K562 (cell line): ENCODE results near the gene CGNL1. TPM values are rescaled to one million over a fixed set of nuclear protein-coding genes. Genes with fewer than 3 reads are reported as not detected.

ENCODE experiments used
- ATAC-seq: fragments of 200-7000 bp; cut with Tn5 transposase; 3 replicates; pipeline ENCODE4 v1.9.1; 2020; ENCODE audit warnings: moderate library complexity
- BruUV-seq: library from RNA; stranded (reverse); fragments of 400-500 nt; replicated peaks from 2 replicates; lab custom pipeline; 2021; lab: Mats Ljungman, UMichigan
- CTCF ChIA-PET: fragments of 300-600 bp; formaldehyde crosslinking; extraction: SDS; loops from one replicate; lab custom pipeline; 2021; ENCODE audit warnings: low intra/inter-chr PET ratio; lab: Yijun Ruan, JAX
- POLR2A ChIA-PET: fragments of 300-600, 350-650 bp; sonication (Branson Sonifier 250); formaldehyde crosslinking; extraction: SDS; loops from one replicate; lab custom pipeline; 2021; ENCODE audit warnings: antibody characterized with exemption, inconsistent platforms; lab: Yijun Ruan, JAX
- DNase-seq, 4 experiments: peaks; one replicate each; pipeline versions ENCODE4 v3.0.0 to v3.0.0-alpha.2; 2011 to 2018; ENCODE audit warnings: low spot score in 3 of 4, mixed read lengths in 3 of 4; ENCODE audit errors: extremely low read depth in 1 of 4
- FAIRE-seq: peaks from 2 replicates; lab custom pipeline; 2011; peaks lifted over from hg19 to GRCh38; lab: Jason Lieb, UNC
- H2AFZ ChIP-seq: 2 replicates; pipeline ENCODE4 v1.6.0; 2011; ENCODE audit warnings: low read depth, low read length, control low read depth, inconsistent platforms
- H3K27ac ChIP-seq: fragments of 200-600 bp; 3 replicates; pipeline ENCODE4 v1.8.0; 2011; ENCODE audit warnings: low read depth, mild to moderate bottlenecking, control low read depth, inconsistent platforms, low read length, moderate library complexity, mixed read lengths; ENCODE audit errors: extremely low read depth
- H3K27me3 ChIP-seq, 2 experiments: fragments of 300-600 bp in 1 of 2; 2 replicates in 1 of 2; 3 replicates in 1 of 2; pipeline versions ENCODE4 v1.6.0 to v1.8.0; 2011; ENCODE audit warnings: inconsistent platforms in 2 of 2, low read length in 2 of 2, mild to moderate bottlenecking in 1 of 2, mixed read lengths in 1 of 2, moderate library complexity in 1 of 2; ENCODE audit not compliant: control insufficient read depth in 2 of 2, insufficient read depth in 2 of 2
- H3K36me3 ChIP-seq: fragments of 300-600 bp; 3 replicates; pipeline ENCODE4 v1.8.0; 2011; ENCODE audit warnings: mild to moderate bottlenecking, low read length, inconsistent platforms; ENCODE audit not compliant: control insufficient read depth, insufficient read depth
- H3K4me1 ChIP-seq, 2 experiments: fragments of 200-600 bp in 1 of 2; replicated peaks in 1 of 2; 2 replicates in 1 of 2; 3 replicates in 1 of 2; pipeline versions ENCODE4 v1.5.1 to v1.8.0; 2011; ENCODE audit warnings: inconsistent platforms in 2 of 2, low read length in 2 of 2, mild to moderate bottlenecking in 1 of 2, mixed read lengths in 1 of 2, moderate library complexity in 1 of 2; ENCODE audit not compliant: control insufficient read depth in 2 of 2, insufficient read depth in 2 of 2
- H3K4me2 ChIP-seq: 2 replicates; pipeline ENCODE4 v1.6.1; 2011; ENCODE audit warnings: low read length, control low read depth, inconsistent platforms, mixed read lengths; ENCODE audit not compliant: insufficient read depth
- H3K4me3 ChIP-seq: fragments of 200-600 bp; sonication (generic), shearing (Covaris generic); 2 replicates; pipeline ENCODE4 v1.5.1; 2016; ENCODE audit warnings: control low read depth, inconsistent platforms
- H3K79me2 ChIP-seq: fragments of 200-600 bp; 3 replicates; pipeline ENCODE4 v1.8.0; 2011; ENCODE audit warnings: low read length, inconsistent platforms; ENCODE audit not compliant: control insufficient read depth, insufficient read depth
- H3K9ac ChIP-seq, 2 experiments: 2 replicates each; pipeline versions ENCODE4 v1.6.0 to v1.6.1; 2011; ENCODE audit warnings: low read depth in 2 of 2, low read length in 2 of 2, control low read depth in 1 of 2, inconsistent platforms in 1 of 2, mild to moderate bottlenecking in 1 of 2, mixed read lengths in 1 of 2; ENCODE audit not compliant: insufficient read depth in 1 of 2
- H3K9me1 ChIP-seq: one replicate; pipeline ENCODE4 v1.6.0; 2011; ENCODE audit warnings: inconsistent platforms, mild to moderate bottlenecking, low read length, moderate library complexity; ENCODE audit not compliant: control insufficient read depth, insufficient read depth
- H3K9me3 ChIP-seq: replicated peaks from 2 replicates; pipeline ENCODE4 v1.5.1; 2011; ENCODE audit warnings: low read depth, low read length, inconsistent platforms; ENCODE audit not compliant: control insufficient read depth, insufficient read depth
- H4K20me1 ChIP-seq: replicated peaks from 2 replicates; pipeline ENCODE4 v1.6.1; 2011; ENCODE audit warnings: low read length, inconsistent platforms, mixed read lengths; ENCODE audit not compliant: control insufficient read depth, insufficient read depth
- BRD4 ChIP-seq: fragments of 200-600 bp; sonication (generic); IDR thresholded peaks from 2 replicates; pipeline ENCODE4 v1.6.1; 2017; ENCODE audit warnings: inconsistent platforms
- CEBPG ChIP-seq, 3 experiments: fragments of 200-800 bp in 1 of 3; sonication (Bioruptor generic) in 1 of 3; sonication (generic) in 1 of 3; formaldehyde crosslinking in 1 of 3; IDR thresholded peaks in 2 of 3; conservative IDR thresholded peaks in 1 of 3; 2 replicates each; pipeline versions ENCODE4 v1.6.1 to v1.8.0; 2016 to 2022; ENCODE audit warnings: missing compliant biosample characterization in 2 of 3, missing genetic modification characterization in 2 of 3, mild to moderate bottlenecking in 1 of 3, missing genetic modification reagents in 1 of 3
- CTCFL ChIP-seq: IDR thresholded peaks from 2 replicates; pipeline ENCODE4 v1.6.1; 2011; ENCODE audit warnings: borderline replicate concordance, low read depth, mild to moderate bottlenecking, moderate library complexity, low read length; ENCODE audit not compliant: insufficient read depth, poor library complexity, severe bottlenecking
- MAFG ChIP-seq: fragments of 450-650 bp; conservative IDR thresholded peaks from 2 replicates; pipeline ENCODE4 v1.6.1; 2016; ENCODE audit warnings: missing genetic modification characterization, missing compliant biosample characterization
- PHB2 ChIP-seq: fragments of 450-650 bp; IDR thresholded peaks from 2 replicates; pipeline ENCODE4 v1.6.1; 2017; ENCODE audit warnings: low read depth
- RBM25 ChIP-seq: fragments of 200-400 bp; formaldehyde crosslinking; IDR thresholded peaks from 2 replicates; pipeline ENCODE4 v1.6.1; 2018; ENCODE audit warnings: low read length, low read depth, moderate library complexity; ENCODE audit not compliant: severe bottlenecking
- SIX5 ChIP-seq, 2 experiments: IDR thresholded peaks; 2 replicates each; pipeline ENCODE4 v1.6.1; 2011; ENCODE audit warnings: low read length in 2 of 2, borderline replicate concordance in 1 of 2, low read depth in 1 of 2, mild to moderate bottlenecking in 1 of 2, moderate library complexity in 1 of 2; ENCODE audit not compliant: insufficient read depth in 1 of 2
- TCF7 ChIP-seq: sonication (generic); IDR thresholded peaks from 2 replicates; pipeline ENCODE4 v1.6.1; 2016; ENCODE audit warnings: antibody characterized with exemption, borderline replicate concordance
- ZNF143 ChIP-seq: sonication (generic); formaldehyde crosslinking; IDR thresholded peaks from 2 replicates; pipeline ENCODE4 v1.9.0; 2022; ENCODE audit warnings: mild to moderate bottlenecking, missing genetic modification reagents
- ZNF511 ChIP-seq: sonication (generic); formaldehyde crosslinking; IDR thresholded peaks from 2 replicates; pipeline ENCODE4 v1.8.0; 2022; ENCODE audit warnings: mild to moderate bottlenecking, missing genetic modification reagents
- WGBS: fragments of 100-300 bp; shearing (Covaris generic); methylation state at CpG from one replicate; pipeline ENCODE4 v1.1.6; 2016; ENCODE audit warnings: low coverage, mixed read lengths; ENCODE audit not compliant: insufficient coverage; ENCODE audit errors: missing lambda C conversion rate; 5-methylcytosine and 5-hydroxymethylcytosine counted together
- in situ Hi-C: fragments of 300-500 bp; cut with MboI; formaldehyde crosslinking; loops from 4 replicates; pipeline ENCODE4 v1.15.0; 2018; ENCODE audit warnings: inconsistent platforms, mixed read lengths
- intact Hi-C: fragments of 100-400 bp; cut with micrococcal nuclease; formaldehyde crosslinking; loops from 2 replicates; pipeline ENCODE4 v1.14.2; 2022
- polyA plus RNA-seq, 8 experiments: library from polyadenylated mRNA; depleted of rRNA in 4 of 8; stranded (reverse) in 5 of 8; unstranded in 3 of 8; fragments of >200 nt; fragmentation: Nextera tagmentation in 2 of 8; fragmentation: Illumina TruSeq in 1 of 8; extraction: Ambion mirVana in 2 of 8; extraction: Trizol in 1 of 8; gene quantifications; 2 replicates each; pipeline versions ENCODE4 v1.2.1 to v1.2.3, GENCODE V29; 2011 to 2014; ENCODE audit warnings: inconsistent platforms in 1 of 8, missing spikeins in 1 of 8
- total RNA-seq, 7 experiments: library from RNA; depleted of rRNA in 6 of 7; stranded (reverse); fragments of >200 nt in 6 of 7; fragmentation: Illumina TruSeq in 2 of 7; extraction: Trizol in 2 of 7; gene quantifications; 2 replicates each; pipeline versions ENCODE4 v1.2.1 to v1.2.3, GENCODE V29; 2011 to 2021; ENCODE audit warnings: low replicate concordance in 1 of 7
- TF ChIP-seq, protein P1 (sequence below): sonication (generic); formaldehyde crosslinking; IDR thresholded peaks from 2 replicates; pipeline ENCODE4 v1.8.0; 2022; ENCODE audit warnings: mild to moderate bottlenecking, missing genetic modification reagents

Gene CGNL1
- total and polyA plus RNA-seq, 9 of the 15 experiments (the other 6 are each of a cell fraction or from before 2014, with no cell fraction given), result 0.01 to 0.07 TPM; not detected in 7

DNA sequence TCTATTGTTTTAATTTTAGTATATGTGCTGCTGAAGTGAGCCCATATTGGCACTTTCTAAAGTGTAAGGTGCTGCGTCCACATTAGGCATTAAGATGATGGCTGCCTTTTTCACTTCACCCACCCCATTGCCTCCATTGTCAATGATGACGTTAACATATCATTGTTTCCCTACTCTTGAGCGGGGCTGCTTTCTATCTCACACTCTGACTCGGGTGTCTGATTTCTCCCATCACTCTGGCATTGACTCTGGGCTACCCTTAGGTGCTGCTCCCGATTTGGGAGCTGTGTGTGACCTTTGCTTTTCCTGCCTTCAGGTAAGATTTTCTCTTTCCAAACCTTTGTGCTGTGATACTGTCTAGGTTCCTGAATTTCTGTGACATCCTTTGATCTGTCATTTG lies 28.8 kb downstream of the CGNL1 start:
- FAIRE-seq, result no peak
- no peaks in the 10 kb centered on the region for H3K36me3 ChIP-seq

More for the DNA sequence above, 28.8 kb downstream of the CGNL1 start:
- TF ChIP-seq TCF7 (no peak), CEBPG (CRISPR knock-in tag; IDR thresholded peaks at IDR 0.05) (no peak), CEBPG (tag; conservative IDR thresholded peaks at IDR 0.05 in 1 of 2, IDR thresholded peaks at IDR 0.05 in 1 of 2) (no peak), BRD4 (no peak), CTCFL (no peak), ZNF143 (CRISPR knock-in tag) (no peak), MAFG (no peak), PHB2 (no peak), RBM25 (no peak), ZNF511 (no peak), SIX5 (IDR thresholded peaks at IDR 0.05; ENCODE audit: borderline replicate concordance in 1 of 2, insufficient read depth in 1 of 2, low read depth in 1 of 2, low read length in 2 of 2) (no peak)
- TF ChIP-seq, protein P1, sequence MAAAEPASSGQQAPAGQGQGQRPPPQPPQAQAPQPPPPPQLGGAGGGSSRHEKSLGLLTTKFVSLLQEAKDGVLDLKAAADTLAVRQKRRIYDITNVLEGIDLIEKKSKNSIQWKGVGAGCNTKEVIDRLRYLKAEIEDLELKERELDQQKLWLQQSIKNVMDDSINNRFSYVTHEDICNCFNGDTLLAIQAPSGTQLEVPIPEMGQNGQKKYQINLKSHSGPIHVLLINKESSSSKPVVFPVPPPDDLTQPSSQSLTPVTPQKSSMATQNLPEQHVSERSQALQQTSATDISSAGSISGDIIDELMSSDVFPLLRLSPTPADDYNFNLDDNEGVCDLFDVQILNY (CRISPR knock-in tag), result no peak
- H3K4me2 ChIP-seq, result no peak overlapping the region
- no peaks in the 10 kb centered on the region for H3K9me1 ChIP-seq
- intact Hi-C loops (no loop called here), in situ Hi-C loops (no loop called here)
- H3K4me1 ChIP-seq, result no peaks in the 10 kb centered on the region
- H3K9ac ChIP-seq, result no peak overlapping the region
- peaks cover 23% of the 10 kb centered on the region in 2 experiments for H3K27me3 ChIP-seq
- ChIA-PET CTCF (no interaction called here), POLR2A (no interaction called here)
- H3K9me3 ChIP-seq, result no peaks in the 10 kb centered on the region
- no TSS peak for BruUV-seq
- no peak overlapping the region for H3K4me3 ChIP-seq
- DNase-seq (no peak), ATAC-seq (no peak)
- H3K79me2 ChIP-seq, result no peaks in the 10 kb centered on the region
- no peak overlapping the region for H2AFZ ChIP-seq
- H3K27ac ChIP-seq, result no peak overlapping the region
- no peaks in the 10 kb centered on the region for H4K20me1 ChIP-seq
- 0% methylated on average over 5 of the region's 5 CpGs for WGBS
